GM21737 (cell line): ENCODE data around the gene POLD3.
"Not testable (repeated sequence)": the region's sequence is repeated elsewhere in the genome, so short reads cannot be mapped to it uniquely, and the experiment has no call there.

Source experiments
- ATAC-seq: cut with Tn5 transposase; IDR thresholded peaks from one replicate; pipeline ENCODE4 v1.9.1; 2021; ENCODE audit warnings: mild to moderate bottlenecking, moderate library complexity; ENCODE audit not compliant: unreplicated experiment

The POLD3 gene

DNA sequence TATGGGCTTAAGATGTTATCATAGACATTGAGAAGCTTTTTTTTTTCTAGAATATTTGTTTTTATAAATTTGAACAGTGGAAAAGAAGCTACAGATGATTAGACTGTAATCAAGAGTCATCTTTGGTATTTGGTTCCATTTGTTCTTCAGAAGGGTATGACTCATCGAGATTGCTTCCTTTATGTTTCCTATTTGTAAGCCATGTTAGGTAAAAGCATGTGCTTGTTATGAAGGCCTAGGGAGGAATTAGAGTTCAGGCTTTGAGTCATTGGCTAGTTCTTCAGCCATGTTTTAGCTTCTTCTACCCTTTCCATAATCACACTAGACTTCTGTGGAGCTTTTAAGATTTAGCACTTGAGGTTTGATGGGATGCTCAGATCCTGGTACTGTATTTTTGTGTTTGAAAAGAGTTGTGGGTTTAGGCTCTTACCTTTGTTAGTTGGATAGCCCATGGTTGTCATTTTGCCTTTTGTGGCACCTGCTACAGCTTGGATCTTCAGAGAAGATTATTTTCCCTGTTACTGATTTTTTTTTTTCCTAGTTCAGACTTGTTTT lies 44.3 kb downstream of the POLD3 start:
- ATAC-seq: no peak

DNA sequence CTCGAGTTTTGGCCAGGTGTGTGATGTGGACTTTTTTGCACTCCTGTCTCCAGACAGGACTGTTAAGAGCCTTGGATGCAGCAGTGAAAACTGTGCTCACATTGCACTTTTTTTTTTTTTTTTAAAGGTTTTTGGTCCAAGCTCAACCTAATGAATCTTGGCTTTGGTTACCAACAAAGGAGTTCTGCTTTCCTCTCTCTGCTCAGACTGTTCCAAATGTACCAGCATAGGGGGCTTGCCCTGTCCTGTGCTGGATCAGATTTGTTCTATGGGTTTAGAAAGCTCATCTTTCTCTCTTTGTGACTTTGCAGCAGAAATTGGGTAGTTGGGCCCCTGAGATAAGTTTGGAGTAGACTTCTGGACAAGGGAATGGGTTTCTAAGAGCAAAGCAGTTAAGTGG lies 45.3 kb downstream of the POLD3 start:
- ATAC-seq: no peak

DNA sequence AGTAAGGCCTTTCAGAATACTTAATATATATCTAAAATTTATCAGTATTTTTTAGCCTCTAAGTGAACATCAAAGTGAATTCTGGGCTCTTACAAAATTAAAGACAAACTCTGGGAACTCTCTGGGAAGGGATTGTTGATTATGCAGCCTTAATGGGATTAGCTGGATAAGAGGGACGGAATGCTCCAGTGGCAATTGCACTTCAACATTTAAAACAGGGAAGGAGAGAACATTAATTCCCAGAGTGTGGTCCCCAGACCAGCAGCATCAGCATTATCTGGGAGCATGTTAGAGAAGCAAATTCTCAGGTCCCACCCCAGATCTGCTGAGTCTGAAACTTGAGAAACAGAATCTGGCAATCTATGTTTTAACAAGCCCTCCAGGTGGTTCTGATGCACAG lies 46.5 kb downstream of the POLD3 start:
- no peak for ATAC-seq

DNA sequence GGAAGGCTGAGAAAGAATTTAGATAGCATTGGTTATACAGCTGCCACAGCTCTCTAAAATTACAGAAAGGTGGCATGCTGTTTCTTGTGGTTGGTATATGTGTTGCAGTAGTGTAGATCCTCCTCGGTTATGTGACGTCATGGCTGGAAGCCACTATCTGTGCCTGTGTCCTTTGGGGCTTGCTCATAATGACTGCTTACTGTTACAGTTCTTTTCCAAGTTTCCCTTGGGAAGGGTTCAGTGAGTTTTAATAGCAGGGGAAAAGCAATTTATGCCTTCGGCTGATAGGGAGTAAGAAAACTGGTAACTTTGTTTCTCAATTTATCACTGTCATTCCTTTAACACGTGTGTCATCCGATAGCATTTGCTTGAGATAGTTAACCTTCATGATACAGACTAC lies 47.2 kb downstream of the POLD3 start:
- ATAC-seq: no peak

DNA sequence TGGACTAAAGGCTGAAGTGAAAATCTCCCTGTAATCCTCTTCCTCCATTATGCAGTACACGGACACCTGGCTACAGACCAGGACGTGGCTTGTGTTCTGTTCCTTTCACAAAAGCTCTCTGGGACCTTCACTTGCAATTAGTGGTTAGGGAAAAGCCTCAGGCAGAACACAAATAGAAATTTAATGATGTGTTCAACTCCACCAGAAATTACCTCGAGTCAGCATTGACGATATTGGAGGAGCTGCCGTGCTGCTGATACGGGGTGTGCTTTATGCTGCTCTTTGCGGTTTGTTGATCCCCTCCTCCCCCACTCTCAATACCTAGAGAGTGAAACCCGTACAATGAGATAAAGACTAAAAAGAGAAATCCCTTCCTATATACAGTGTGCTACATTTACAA lies 48.9 kb downstream of the POLD3 start:
- ATAC-seq: no peak

DNA sequence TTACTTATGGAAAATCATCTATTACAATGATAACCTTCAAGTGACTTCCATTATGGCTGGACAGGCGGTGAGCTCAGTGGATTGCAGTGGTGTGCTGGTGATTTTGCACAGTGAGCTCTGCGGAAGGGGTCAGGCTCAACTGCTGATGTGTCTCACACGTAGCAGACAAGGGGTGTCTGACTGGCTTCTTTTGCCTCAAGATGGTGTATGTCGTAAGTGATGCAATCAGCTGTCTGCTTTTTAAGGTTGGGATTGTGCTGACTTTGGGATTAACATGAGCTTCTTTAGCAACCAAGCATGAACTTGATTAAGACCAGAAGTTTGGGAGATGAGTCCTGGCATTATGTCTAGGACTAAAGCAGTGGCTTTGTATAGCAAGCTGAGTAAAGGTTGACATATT lies 49.5 kb downstream of the POLD3 start:
- ATAC-seq: no peak

DNA sequence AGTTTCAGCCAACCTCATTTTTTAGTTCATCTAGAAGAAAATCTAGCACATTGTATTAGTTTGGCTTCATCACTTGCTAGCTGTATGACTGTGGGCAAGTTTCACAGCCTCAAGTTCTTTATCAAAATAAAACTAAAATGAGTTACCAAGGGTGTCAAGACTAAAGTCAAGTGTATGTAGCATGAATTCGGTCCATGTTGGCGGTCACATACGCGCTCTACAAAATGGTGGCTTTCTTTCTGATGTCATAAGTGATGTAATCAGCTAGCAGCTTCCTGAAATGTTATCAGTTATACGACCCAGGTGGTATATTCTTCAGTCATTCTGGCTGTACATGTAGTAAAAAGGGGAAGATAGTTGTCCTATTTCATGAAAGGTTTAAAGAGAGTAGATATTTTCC lies 50.5 kb downstream of the POLD3 start:
- no peak for ATAC-seq

DNA sequence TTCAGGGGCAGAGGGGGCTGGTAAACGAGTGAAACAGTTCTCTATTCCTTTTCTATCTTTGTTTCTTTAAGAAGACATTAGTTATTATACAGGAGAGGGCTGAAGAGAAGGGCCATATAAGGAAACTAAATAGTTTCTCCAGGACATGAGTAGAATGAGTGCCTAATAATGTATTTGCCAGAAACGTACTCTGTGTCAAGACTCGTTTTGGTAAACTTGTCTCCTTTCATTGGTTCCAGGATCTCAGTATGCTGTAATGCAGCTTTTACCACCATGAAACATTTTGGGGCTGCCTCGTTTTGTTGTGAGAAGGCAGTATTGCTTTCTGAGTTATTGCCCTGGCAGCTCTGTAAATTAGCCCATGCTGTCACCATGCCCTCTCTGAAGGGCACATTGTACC lies 51.7 kb downstream of the POLD3 start:
- no peak for ATAC-seq

DNA sequence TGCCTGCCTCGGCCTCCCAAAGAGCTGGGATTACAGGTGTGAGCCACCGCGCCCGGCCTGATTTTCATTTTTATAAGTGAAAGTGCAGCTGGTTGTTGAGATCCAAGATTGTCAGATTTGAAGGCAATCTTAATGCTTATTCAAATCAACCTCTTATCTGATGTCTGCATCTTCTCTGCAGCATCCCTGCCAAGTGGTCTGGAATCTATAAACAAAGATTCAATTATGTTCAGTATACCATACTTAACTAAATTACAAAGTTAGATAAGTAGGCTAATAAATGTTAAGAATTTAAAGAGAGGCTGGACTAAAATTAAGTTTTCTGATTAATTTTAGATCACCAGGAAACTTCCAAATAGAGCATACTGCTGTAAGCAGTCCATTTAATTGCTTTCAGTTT lies 53.8 kb downstream of the POLD3 start:
- ATAC-seq: no peak

DNA sequence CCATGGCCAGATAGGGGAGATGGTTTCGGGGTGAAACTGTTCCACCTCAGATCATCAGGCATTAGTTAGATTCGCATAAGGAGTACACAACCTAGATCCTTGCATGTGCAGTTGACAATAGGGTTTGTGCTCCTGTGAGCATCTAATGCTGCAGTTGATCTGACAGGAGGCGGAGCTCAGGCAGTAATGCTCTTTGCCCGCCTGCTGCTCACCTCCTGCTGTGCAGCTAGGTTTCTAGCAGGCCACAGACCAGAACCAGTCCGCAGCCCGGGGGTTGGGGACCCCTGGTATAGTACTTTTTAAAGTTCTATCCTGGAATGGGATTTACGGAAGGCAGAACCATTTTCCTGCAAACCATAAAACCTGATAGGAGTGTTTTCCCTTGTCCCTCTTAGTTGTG lies 54.6 kb downstream of the POLD3 start:
- no peak for ATAC-seq

DNA sequence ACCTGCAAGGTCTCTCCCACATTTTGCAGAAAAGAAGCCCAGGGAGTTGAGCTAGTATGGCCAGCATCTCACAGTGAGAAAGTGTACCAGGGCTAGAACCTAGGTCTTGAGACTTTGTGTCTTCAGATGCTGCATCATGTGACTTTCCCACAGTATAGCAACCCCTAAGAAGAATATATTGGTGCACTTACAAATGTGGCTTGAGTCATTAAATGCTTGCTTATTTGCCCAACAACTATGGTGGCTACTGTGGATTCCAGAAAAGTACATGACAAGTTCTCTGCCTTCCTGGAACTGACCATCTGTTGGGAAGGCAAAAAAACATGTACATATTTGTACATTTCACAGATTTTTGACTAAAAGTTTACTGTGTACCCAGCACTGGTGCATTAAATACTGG lies 55.0 kb downstream of the POLD3 start:
- no peak for ATAC-seq

DNA sequence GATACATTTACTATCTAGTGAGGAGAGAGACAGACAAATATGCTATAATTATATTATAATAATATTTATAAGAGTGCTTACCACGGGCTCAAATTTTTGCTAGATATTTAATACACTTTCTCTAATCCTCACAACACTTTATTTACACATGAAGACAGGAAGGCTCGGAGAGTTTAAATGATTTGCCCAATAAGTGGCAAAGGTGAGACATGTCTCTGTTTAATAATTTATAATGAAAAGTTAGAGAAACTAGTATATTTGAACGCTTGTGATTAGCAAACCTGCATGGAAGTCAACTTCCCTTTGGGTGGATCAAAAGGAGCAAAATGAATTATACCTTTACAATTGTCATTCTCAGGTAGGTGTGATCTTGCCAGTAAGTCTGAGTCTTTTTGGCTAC lies 55.4 kb downstream of the POLD3 start:
- no peak for ATAC-seq

DNA sequence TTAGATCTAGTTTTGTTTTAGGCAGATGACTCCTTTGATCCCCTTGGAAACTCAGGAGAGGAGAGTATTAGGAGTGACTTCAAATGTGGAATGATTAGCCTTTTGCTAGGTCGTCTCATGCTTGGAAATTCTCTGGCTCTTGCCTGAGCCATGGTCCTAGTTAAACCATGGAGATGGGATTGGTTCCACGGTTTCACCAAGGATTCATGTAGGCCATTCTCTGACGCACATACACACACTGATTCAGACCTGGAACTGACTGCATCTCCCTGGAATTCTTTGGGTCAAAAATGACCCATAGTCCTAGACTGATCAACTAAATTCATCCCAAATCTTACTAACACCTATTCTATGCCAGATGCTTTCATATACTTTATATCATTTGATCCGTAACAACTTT lies 56.5 kb downstream of the POLD3 start:
- ATAC-seq: no peak

DNA sequence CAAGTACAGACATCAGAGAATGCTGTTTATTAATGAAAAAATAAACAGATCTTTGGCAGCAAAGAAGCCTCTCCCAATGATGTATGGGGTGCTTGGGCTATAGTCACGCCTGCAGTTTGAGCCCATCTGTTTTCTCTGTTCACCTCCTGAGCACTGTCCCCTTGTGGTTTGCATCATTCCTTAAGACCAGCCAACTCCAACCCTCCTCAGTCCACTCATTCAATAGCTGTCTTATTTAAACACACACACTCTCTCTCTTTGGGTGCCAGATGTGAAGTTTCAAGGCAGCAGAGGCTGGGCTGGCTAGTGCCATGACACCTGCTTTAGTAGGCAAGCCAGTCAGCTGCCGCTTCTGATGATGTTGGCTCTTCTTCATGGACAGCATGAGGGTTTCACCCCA lies 58.1 kb downstream of the POLD3 start:
- no peak for ATAC-seq

DNA sequence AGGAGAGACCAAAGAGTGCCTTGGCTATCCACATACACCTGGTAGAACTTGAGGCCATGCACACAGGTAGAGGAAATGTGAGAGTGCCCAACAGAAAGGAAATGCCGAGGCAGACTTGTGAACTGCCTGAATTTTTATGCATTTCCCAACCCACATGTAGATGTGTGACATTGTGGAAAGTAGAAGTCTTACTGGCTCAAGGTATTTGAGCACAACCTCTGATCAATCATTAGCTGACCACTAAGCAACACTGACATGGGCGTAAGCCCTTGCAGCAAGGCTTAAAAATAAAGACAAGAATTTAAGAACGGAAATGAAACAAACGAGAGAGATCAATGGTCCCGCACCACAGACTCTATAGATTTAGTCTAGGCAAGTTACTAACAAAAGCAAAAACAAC lies 62.6 kb downstream of the POLD3 start:
- ATAC-seq: no peak

DNA sequence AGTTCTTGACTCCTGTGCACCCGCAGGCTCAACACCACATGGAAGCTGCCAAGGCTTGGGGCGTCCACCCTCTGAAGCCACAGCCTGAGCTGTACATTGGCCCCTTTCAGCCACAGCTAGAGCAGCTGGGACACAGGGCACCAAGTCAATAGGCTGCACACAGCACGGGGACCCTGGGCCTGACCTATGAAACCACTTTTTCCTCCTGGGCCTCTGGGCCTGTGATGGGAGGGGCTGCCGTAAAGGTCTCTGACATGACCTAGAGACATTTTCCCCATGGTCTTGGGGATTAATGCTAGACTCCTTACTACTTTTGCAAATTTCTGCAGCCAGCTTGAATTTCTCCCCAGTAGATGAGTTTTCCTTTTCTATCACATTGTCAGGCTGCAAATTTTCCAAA lies 66.7 kb downstream of the POLD3 start:
- ATAC-seq: not testable (repeated sequence)

DNA sequence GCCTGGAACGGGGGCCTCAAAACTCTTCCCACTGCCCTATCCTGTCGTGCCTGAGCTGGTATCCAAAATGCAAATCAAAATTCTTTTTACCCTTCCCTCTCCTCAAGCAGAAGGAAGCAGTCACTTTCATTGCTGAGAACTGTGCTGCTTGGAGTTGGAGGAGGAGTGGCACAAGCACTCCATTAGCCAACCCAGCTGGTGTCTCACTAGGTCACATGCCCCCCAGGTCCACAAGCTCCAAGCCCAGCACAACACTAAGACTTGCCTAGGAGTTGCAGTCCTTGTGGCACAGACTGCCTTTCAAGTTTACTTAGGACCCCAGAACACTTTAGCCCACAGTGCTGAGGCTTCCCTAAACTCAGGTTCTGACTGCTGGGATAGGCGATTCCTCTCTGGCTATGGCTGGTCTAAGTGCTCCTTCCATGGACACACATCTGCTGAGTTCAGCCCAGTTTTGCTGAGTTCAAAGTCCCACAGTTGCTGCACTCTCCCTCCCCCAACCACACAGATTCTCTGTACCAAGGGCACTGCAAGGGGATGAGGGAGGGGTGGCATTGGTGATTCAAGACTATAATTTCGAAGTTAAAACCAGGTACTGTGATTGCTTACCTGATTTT lies 70.2 kb downstream of the POLD3 start:
- no peak for ATAC-seq

DNA sequence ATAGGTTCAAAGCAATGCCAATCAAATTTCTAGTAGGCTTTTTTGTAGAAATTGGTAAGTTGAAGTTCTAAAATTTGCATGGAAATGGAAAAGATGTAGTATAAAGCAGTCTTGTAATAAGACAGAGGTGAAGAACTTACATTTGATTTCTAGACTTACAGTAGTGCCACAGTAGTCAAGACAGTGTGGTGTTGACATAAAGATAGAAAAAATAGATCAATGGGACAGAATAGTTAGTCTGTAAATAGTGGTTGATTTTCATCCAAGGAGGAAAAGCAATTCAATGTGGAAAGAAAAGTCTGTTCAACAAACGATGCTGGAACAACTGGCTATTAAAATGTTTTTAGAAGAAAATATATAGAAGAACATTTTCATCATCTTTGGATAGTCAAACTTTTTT lies 70.9 kb downstream of the POLD3 start:
- no peak for ATAC-seq

DNA sequence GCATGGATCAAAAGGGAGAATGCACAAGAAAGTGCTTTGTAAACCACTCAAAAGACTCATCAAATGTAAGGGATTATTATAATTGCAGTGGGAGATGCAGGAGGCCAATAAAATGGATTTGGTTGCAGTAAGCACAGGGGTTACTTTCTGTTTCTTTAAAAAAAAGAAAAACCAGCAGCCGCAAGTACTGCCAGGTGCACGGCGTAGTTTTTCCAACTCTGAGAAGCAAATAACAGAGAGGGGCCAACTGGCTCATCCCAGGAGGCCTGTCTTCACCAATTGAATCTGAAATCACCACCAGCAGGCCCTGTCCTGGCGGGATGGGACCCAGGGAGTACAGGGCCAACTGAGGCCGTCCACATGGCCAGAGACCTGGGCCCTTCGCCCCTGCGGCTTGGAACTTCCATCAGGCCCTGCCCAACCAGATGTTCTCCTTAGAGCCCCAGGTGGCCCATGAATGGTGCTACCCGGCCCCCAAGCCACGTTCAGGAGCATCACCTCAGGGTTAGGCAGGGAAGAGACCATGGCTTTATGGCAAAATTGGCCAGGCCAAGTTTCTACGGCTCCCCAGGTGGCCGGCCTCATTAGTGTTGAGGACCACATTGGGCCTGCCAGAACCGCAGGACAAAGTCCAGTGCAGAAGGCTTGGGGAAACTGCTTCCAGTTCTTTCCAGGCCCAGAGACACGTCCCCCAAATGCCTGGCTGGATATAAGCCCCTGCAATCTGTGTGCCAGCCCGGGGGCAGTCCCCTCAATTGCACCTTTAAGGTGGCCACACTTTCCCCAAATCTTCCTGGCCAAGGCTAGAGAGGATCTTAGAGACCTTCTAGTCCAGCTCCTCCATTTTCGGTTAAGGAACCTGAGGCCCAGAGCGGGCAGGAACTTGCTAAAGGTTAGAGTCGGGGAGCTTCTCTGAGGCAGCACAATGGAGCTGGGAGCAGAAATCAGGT lies 77.1 kb downstream of the POLD3 start:
- ATAC-seq: no peak

DNA sequence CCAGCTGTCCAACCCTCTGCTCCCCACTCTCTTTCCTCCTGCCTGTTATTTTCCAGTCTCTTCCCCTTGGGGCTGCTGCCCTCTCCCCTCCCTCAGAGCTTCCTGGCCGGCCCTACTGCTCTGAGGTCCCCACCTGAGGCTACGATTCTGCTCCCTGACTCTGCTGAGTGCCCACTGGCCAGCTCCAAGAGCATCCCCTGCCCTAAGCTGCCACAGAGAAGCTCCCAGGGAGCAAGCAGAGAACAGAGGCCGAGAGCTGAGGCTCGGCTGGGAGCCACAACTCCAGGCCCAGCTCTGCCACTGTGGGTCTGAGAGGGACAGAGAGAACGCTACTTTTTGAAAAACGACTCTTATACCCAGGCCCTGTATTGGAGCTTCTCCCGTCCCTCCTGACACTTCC lies 77.8 kb downstream of the POLD3 start:
- no peak for ATAC-seq

DNA sequence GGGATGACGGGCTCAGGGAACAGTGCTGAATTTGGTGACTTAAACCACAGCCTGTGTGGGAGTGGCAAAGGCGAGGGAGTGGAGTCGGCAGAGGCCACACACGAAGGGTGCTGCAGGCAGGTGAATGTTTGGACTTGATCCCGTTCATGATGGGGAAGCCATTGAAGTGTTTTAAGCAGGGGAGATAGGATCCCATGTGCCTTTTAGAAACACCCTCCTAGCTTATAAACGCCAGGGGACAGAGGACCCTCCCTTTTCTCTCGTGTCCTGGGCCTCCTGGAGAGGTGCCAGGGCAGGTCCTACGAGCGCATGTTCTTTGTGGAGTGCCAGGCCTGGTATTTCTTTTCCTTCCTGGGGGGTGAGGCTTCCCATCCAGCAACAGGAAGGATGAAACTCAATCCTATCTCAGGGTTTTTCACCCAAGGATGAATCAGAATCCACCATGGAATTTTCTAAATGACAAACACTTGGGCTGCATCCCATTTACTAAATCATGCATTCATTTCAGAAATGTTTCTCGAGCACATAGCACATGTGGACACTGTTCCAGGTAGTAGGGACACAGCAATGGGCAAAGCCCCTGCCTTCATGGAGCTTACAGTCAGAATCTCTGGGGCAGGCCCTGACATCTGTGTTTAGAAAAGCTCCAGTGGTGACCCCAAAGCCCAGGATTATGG lies 79.3 kb downstream of the POLD3 start:
- no peak for ATAC-seq
